ENCODE results near the gene CHRDL1. TPM values are rescaled to one million over a fixed set of nuclear protein-coding genes. Genes with fewer than 3 reads are reported as not detected.

The CHRDL1 gene
- total RNA-seq (2022; extraction: Qiagen RNA extraction; ENCODE audit: low read depth) = not detected in 5 replicates

DNA sequence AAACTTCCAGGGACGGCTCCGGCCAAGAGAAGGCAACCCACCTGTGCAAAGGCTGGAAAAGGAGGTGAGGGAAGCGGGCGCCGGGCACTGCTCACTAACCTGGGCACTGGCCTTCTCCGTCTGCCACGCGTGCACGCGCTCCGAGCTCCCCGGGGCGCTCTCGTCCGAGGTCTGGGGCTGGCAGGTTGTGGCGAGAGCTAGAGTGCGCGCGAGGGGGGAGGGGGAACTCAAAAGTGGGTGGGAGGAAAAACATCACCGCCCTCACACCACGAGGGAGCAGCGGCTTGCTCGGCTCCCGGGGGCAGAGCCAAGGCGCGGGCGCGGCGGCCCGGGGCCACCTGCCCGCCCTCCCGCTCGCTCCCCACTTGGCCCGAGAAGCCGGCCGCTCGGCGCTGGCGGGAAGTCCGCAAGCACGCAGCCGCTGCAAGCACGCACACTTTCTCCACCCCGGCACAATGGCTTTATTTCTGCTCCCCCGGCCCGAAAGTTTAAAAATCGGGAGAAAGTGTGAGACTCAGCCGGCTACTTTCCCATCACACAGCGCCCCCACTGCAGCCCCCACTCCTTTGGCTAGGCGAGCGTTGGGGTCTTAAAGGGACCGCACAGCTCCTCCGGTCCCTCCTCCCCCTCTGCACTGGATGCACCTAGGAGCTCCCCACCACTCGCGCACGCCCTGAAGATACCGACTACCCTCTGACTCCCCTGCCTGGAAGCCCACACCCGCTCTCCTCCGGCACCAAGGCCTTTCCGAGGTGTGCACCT lies at the start of gene CHRDL1:
CHRDL1 (minus strand) TSS at position 173 of the 762 bp plus-strand sequence. CDS start 3,636 bp downstream, outside the sequence.

Measured in A549 treated with ZK216348 at 1 μM for 4 hours (cell line).